Smooth muscle cell (in vitro differentiated cells): ENCODE results near the gene SCO1. TPM values are rescaled to one million over a fixed set of nuclear protein-coding genes. Genes with fewer than 3 reads are reported as not detected.

ENCODE experiments used
- DNase-seq: peaks from one replicate; lab custom pipeline; 2025; ENCODE audit not compliant: unreplicated experiment; lab: John Stamatoyannopoulos, UW
- H2AFZ ChIP-seq: fragments of 200-600 bp; sonication (generic); 2 replicates; pipeline ENCODE4 v1.6.0; 2016; ENCODE audit warnings: antibody characterized with exemption, low read depth, mild to moderate bottlenecking
- H3F3A ChIP-seq: fragments of 200-600 bp; sonication (generic); 2 replicates; pipeline ENCODE4 v1.6.0; 2017; ENCODE audit warnings: antibody characterized with exemption, low read depth
- H3K27ac ChIP-seq: fragments of 200-600 bp; sonication (generic); 2 replicates; pipeline ENCODE4 v1.5.1; 2016; ENCODE audit warnings: low read depth, mild to moderate bottlenecking
- H3K27me3 ChIP-seq: fragments of 200-600 bp; sonication (generic); 2 replicates; pipeline ENCODE4 v1.6.1; 2016; ENCODE audit warnings: low read depth, mild to moderate bottlenecking
- H3K36me3 ChIP-seq: fragments of 200-600 bp; sonication (generic); 2 replicates; pipeline ENCODE4 v1.5.1; 2016; ENCODE audit warnings: low read depth
- H3K4me1 ChIP-seq: fragments of 200-600 bp; sonication (generic); 2 replicates; pipeline ENCODE4 v1.5.1; 2016; ENCODE audit warnings: low read depth
- H3K4me2 ChIP-seq: fragments of 200-600 bp; sonication (generic); 2 replicates; pipeline ENCODE4 v1.6.0; 2016; ENCODE audit warnings: mild to moderate bottlenecking
- H3K4me3 ChIP-seq: fragments of 200-600 bp; sonication (generic); 2 replicates; pipeline ENCODE4 v1.5.1; 2016; ENCODE audit warnings: mild to moderate bottlenecking
- H3K79me2 ChIP-seq: fragments of 200-600 bp; sonication (generic); 2 replicates; pipeline ENCODE4 v1.6.0; 2016; ENCODE audit warnings: low read depth, mild to moderate bottlenecking
- H3K9ac ChIP-seq: fragments of 200-600 bp; sonication (generic); 2 replicates; pipeline ENCODE4 v1.6.0; 2016; ENCODE audit warnings: low read depth
- H3K9me3 ChIP-seq: fragments of 200-600 bp; sonication (generic); replicated peaks from 2 replicates; pipeline ENCODE4 v1.5.1; 2016; ENCODE audit warnings: low read depth
- H4K20me1 ChIP-seq: fragments of 200-600 bp; sonication (generic); 2 replicates; pipeline ENCODE4 v1.6.0; 2016; ENCODE audit warnings: low read depth
- WGBS: methylation state at CpG from one replicate; pipeline ENCODE4 v1.1.7; 2016; ENCODE audit warnings: low lambda C conversion rate; 5-methylcytosine and 5-hydroxymethylcytosine counted together
- polyA plus RNA-seq: library from polyadenylated mRNA; unstranded; fragments of >200 nt; fragmentation: Nextera tagmentation; extraction: Ambion mirVana; gene quantifications from 2 replicates; pipeline ENCODE4 v1.2.1, GENCODE V29; 2016
- total RNA-seq: library from RNA; depleted of rRNA; stranded (reverse); fragments of >200 nt; gene quantifications from 2 replicates; pipeline ENCODE4 v1.2.3, GENCODE V29; 2014
- TF ChIP-seq, protein P1 (sequence below): fragments of 200-600 bp; sonication (generic); IDR thresholded peaks from 2 replicates; pipeline ENCODE4 v1.5.1; 2017; ENCODE audit warnings: borderline replicate concordance, mild to moderate bottlenecking, antibody characterized with exemption; ENCODE audit not compliant: insufficient read depth, poor library complexity, severe bottlenecking

The SCO1 gene
- total and polyA plus RNA-seq, 2 experiments from 2014 or later = 25.9 to 28.3 TPM

DNA sequence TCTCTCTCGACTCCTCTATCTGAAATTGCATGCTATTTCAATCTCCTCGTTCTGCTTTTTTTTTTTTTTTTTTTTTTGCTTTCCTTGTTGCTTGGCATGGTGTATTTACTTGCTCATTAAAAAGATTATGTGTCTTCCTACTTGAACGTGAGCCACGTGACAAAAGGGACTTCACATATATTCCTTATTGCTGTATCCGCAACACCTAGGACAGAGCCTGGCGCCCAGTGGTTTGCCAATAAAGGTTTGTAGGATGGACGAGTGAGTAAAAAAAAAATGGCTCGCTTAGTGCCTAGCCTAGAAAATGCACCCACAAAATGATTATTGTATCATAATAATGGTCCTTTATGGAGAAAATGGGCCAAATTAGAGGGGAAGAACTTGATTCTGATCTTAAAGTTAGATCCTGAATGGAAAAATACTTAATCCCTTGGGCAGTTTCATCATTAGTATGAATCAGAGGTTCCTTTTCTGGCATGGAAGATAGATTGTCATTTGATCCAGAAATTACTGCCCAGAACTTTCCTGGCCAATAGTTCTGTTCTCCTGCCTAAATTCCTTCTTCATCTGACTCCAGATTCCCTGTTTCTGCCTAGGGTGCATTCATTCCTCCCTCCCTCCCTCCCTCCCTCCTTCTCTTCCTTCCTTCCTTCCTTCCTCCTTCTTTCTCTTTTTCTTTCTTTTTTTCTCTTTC lies 46.1 kb upstream of the SCO1 start:
- Histone ChIP-seq H2AFZ (no peak overlapping the region), H3K9me3 (no peaks in the 10 kb centered on the region), H3K79me2 (no peaks in the 10 kb centered on the region), H3F3A (no peaks in the 10 kb centered on the region), H3K4me2 (no peak overlapping the region), H4K20me1 (no peaks in the 10 kb centered on the region), H3K27me3 (no peaks in the 10 kb centered on the region), H3K9ac (no peak overlapping the region), H3K36me3 (no peaks in the 10 kb centered on the region), H3K4me3 (no peak overlapping the region), H3K4me1 (no peaks in the 10 kb centered on the region), H3K27ac (no peak overlapping the region)
- TF ChIP-seq, protein P1, sequence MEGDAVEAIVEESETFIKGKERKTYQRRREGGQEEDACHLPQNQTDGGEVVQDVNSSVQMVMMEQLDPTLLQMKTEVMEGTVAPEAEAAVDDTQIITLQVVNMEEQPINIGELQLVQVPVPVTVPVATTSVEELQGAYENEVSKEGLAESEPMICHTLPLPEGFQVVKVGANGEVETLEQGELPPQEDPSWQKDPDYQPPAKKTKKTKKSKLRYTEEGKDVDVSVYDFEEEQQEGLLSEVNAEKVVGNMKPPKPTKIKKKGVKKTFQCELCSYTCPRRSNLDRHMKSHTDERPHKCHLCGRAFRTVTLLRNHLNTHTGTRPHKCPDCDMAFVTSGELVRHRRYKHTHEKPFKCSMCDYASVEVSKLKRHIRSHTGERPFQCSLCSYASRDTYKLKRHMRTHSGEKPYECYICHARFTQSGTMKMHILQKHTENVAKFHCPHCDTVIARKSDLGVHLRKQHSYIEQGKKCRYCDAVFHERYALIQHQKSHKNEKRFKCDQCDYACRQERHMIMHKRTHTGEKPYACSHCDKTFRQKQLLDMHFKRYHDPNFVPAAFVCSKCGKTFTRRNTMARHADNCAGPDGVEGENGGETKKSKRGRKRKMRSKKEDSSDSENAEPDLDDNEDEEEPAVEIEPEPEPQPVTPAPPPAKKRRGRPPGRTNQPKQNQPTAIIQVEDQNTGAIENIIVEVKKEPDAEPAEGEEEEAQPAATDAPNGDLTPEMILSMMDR = no peak
- DNase-seq = no peak
- WGBS = 88% methylated on average over 8 of the region's 8 CpGs

DNA sequence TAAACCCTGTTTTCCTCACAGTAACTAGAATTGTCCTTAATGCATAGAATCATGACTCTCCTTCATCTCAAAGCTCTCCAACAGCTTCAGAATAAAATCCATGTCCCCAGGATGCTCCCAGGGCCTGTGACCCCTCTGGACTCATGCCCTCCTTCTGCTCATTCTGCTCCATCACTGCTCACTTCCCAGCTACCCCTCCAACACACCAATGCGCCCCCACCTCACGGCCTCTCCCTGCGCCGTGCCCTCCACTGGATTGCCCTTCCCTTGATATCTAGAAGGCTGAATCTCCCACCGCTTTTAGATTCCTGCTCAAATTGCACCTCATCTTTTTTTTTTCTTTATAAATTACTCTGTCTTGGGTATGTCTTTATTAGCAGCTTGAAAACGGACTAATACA lies 45.1 kb upstream of the SCO1 start:
- no peak for DNase-seq
- H3K4me1 ChIP-seq = no peaks in the 10 kb centered on the region
- H3K36me3 ChIP-seq = no peaks in the 10 kb centered on the region
- H4K20me1 ChIP-seq = no peaks in the 10 kb centered on the region
- no peaks in the 10 kb centered on the region for H3F3A ChIP-seq
- H3K27me3 ChIP-seq = no peaks in the 10 kb centered on the region
- no peaks in the 10 kb centered on the region for H3K9me3 ChIP-seq
- no peak overlapping the region for H2AFZ ChIP-seq
- no peak overlapping the region for H3K9ac ChIP-seq
- H3K27ac ChIP-seq = no peak overlapping the region
- no peak overlapping the region for H3K4me3 ChIP-seq
- no peak overlapping the region for H3K4me2 ChIP-seq
- 89% methylated on average over 6 of the region's 6 CpGs for WGBS
- H3K79me2 ChIP-seq = no peaks in the 10 kb centered on the region
- TF ChIP-seq, protein P1 = no peak

DNA sequence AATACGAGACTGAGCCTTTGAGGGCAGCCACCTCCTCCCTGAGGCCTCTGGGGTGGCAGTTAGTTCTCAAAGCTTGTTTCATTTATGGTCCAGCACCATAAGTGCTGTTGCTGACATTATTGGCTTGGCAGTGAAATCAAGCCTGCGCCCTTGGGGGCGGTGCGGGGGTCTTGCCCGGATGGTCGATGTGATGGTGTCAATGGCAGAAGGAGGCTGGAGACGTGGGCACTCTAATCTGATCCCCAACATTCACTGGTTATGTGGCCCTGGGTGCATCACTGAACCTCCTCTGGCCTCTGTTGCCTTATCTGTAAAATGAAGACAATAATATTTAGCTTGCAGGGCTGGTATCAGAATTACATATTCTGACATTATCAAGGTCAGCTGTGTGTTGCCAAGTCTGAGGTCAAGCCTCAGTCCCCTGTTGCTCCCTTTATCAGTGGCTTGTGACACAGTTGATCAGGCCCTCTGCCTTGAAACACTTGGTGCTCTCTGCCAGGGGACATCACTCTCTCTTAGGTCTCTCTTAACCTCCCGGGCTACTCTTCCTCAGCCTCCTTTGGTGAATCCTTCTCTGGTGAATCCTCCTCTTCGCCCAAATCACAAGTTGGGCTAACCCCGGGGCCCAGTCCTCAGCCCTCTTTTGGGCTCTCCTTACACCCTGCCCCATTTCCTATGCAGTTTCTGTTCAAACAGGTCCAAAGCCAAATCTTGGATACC lies 44.2 kb upstream of the SCO1 start:
- no peak overlapping the region for H3K9ac ChIP-seq
- H3K9me3 ChIP-seq = no peaks in the 10 kb centered on the region
- H4K20me1 ChIP-seq = no peaks in the 10 kb centered on the region
- no peaks in the 10 kb centered on the region for H3K79me2 ChIP-seq
- WGBS = 91% methylated on average over 10 of the region's 10 CpGs
- H3K27ac ChIP-seq = no peak overlapping the region
- H2AFZ ChIP-seq = no peak overlapping the region
- no peak overlapping the region for H3K4me2 ChIP-seq
- H3K4me1 ChIP-seq = no peaks in the 10 kb centered on the region
- no peaks in the 10 kb centered on the region for H3K36me3 ChIP-seq
- no peaks in the 10 kb centered on the region for H3K27me3 ChIP-seq
- H3F3A ChIP-seq = no peaks in the 10 kb centered on the region
- no peak overlapping the region for H3K4me3 ChIP-seq
- no peak for DNase-seq
- TF ChIP-seq, protein P1 = no peak
